CD4-positive, alpha-beta T cell treated with Interleukin-6 at 100 ng/mL for 8 hours (primary cell): ENCODE measurements around the gene CDC42BPB.

Experiments
- DNase-seq: peaks from one replicate; pipeline ENCODE4 v3.0.0-alpha.2; 2020; ENCODE audit warnings: mixed read lengths, low spot score

The CDC42BPB gene

GRCh38 chr14:103073367-103073875, 16.1 kb upstream of the CDC42BPB start:
- no peak for DNase-seq

DNA sequence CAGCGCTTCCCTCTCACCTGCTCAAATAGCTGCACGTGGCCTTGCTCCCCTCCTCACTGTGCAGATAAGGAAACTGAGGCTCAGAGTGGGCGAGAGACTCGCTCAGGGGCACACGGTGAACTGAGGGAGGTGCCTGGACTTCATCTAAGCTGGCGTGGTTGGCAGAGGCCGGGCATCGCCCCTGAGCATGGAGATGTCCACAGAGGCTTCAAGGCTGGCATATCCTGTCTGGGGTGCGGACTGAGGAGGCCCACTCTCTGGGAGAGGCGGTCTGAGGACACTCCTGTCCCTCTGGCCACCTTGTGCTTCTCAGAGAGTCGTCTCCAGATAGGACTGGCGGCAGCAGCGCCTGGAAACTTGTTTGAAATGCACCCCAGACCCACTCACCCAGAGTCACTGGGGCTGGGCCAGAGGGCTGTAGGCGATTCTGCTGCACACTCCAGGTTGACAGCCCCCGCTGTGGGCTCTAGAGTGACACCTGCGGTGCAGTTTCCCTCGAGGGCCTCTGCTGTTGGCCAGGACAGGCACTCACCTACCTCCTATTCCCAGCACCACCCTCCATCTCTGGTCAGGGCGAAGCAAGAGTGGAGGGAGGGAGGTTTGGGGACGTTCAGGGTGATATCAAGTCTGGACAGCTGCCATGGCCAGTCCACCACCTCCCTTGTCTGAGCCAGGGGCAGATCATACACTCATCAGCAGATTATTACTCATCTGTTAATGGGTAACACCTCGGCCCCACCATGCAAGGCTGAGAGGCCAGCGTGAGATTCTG, 15.4 kb upstream of the CDC42BPB start:
- no peak for DNase-seq

GRCh38 chr14:103071544-103072251, 14.3 kb upstream of the CDC42BPB start:
- no peak for DNase-seq

GRCh38 chr14:103070971-103071542, 13.7 kb upstream of the CDC42BPB start:
- DNase-seq = no peak

GRCh38 chr14:103070263-103070885, 13.0 kb upstream of the CDC42BPB start:
- DNase-seq = no peak

DNA sequence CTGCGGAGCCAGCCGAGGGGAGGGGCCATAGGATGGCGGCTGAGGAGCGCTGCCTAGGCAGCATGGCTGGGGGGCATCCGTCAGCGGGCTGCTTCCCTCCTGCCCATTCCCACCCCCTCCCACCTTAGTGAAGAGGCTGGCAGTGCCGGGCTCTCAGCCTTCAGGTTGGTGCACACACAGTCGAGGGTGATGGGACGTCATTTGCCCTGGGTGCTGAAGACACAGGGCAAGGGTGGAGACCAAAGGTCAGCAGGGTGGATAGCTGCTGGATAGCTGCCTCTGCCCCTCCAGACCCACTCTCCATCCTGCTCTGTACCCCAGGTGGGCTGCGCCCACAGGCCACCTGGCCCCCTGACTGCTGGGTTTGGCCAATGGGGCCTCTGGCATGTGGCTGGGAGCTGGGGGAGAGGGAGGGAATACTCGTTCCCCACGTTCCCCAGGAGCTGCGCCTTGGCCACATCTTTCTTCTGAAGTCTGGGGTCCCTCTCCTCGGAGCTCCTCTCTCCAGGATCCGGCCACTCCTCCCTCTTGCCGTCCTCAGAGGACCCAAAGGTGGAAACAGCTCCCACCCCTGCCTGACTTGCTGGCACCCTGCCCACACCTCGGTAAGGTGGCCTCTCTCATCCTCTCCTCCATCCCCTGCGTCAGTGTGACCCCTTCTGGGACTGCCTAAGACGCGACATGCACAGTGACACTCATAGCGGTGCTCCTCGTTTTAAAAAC, 11.2 kb upstream of the CDC42BPB start:
- DNase-seq = no peak

GRCh38 chr14:103067231-103067954, 10.0 kb upstream of the CDC42BPB start:
- DNase-seq = no peak

DNA sequence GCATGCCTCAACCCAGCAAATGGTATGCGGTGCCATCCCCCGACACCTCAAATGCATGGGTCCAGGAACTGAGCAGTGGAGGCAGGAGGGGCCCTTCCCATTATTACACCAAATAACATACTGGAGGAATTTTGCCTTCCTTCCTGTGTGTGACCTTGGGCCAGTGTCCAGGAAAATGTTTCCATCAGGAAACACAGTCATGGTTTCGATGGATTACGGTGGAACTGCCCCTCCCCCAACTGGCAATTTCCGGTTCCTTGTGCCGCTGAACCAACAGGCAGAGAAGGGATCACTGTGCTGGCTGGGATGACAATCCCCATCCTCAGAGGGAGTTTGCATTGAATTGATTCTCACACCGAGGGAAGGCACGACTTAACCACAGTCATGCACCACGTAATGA, 9.1 kb upstream of the CDC42BPB start:
- DNase-seq = no peak

GRCh38 chr14:103065861-103066260, 8.5 kb upstream of the CDC42BPB start:
- DNase-seq = no peak

GRCh38 chr14:103064978-103065377, 7.6 kb upstream of the CDC42BPB start:
- no peak for DNase-seq

GRCh38 chr14:103064436-103064835, 7.1 kb upstream of the CDC42BPB start:
- no peak for DNase-seq

GRCh38 chr14:103061482-103061976, 4.2 kb upstream of the CDC42BPB start:
- no peak for DNase-seq

DNA sequence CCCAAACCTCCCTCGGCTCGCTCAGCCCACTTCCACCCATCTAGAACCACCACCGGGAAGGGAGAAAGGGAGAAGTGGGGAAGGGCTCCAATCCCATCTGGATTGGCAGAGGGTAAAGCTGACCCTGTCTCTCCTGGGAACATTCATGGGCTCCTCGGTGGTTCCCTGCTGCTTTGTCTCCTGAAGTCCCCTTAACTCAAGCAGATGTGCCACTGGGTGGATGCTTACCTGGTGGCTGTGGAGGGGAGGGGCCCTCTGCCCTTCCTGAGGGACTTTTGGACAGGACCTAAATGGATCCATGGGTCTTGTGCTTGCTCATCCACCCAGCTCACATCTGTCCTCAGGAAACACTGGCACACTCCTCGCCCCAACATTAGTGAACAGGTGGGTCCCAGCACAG, 2.2 kb upstream of the CDC42BPB start:
- no peak for DNase-seq

DNA sequence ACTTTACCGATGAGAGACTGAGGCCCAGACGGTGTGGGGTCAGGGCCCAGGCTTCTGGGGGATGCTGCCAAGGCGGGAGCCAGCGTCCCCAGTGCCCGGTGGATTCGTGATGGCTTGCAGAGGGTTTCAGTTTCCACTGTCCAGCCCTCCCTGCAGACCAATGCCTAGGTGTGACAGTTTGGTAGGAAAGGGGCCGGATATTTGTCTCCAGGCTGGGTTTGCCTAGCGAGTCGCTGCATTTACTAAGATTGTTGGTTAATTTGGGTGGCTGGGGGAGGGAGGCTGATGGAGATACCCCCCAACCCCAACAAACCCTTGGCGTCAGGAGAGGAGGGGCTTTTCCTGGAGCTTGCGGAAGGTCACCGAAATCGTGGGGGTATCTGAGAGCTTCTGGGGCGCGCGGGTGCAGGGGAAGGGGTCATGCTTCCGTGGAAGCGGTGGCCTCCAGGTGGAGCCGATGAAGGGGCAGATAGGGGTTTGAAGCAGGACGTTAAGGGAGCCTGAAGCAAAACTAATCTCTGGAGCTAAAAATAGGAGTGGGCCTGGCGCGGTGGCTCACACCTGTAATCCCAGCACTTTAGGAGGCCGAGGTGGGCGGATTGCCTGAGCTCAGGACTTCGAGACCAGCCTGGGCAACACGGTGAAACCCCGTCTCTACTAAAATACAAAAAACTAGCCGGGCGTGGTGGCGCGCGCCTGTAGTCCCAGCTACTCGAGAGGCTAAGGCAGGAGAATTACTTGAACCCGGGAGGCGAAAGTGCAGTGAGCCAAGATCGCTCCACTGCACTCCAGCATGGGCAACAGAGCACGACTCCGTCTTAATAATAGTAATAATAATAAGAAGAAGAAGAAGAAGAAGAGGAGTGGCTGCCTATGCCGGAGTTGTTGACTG, 1.1 kb upstream of the CDC42BPB start:
- no peak for DNase-seq

DNA sequence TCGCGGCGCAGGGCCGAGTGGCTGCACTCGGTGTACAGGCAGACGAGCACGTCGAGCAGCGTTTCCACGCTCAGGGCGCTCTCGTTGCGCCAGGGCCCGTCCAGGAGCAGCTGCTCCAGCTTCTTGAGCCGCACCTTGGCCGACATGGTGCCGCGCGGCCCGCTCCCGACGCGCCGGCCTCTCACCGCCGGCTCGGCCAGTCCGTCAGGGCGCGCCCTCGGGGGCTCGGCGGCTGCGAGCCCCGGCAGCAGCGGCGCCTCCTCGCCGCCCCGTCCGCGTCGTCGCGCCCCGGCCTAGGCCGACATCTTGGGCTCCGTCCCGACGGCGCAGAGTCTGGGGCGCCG, 349 bp downstream of the CDC42BPB start:
- DNase-seq = no peak

DNA sequence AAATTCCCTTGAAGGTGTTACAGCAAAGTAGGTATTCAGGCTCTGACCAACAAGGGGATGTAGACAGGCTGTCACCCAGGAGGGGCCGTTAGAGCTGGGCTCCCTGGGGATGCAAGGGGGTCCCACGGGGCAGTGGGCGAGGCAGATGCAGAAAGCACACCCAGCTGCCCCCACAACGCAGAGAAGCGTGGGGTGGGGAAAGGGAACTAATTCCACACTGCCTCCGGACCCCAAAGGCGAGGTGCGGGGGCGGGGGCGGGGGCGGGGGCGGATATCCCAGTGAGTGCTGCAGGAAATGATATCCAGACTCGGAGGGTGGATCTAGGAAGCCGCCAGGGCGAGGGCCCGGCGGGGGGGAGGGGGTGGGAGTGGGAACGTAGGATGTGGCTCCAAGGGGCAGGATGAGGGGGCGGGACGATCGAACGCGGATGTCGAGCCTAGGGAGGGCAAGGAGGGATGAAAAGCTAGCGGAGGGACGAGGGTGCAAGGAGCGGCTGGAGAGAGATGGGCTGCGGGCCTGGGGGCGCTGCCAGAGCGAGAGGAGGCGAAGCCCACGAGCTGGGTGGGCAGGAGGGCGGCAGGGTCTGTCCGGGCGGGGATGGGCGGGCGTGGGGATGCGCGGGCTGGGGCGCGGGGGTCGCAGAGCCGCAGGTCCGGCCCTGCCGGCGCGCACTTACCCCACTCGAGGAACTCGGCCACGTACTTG, 874 bp downstream of the CDC42BPB start:
- no peak for DNase-seq

- DNase-seq = no peak
Observed at GRCh38 chr14:103055695-103056094, 1.7 kb downstream of the CDC42BPB start.

DNA sequence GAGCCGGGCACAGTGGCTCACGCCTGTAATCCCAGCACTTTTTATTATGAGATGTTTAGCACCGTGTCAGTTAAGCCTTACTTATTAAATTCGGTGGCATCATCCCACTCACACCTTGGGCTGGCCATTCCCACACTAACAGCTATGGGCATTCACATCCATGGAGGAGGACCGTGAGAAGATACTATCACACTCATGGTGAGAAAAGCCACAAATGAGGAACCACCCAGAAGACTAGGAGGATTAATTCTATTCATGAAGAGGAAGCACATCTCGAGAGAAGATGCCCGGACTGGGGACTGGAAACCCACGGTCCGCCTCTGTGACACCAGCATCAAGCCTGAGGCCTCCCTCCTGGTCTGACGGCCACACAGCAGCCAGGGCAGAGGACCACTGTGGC, 4.9 kb downstream of the CDC42BPB start:
- no peak for DNase-seq

GRCh38 chr14:103050935-103051334, 6.4 kb downstream of the CDC42BPB start:
- no peak for DNase-seq
